ENCODE data around the gene CHID1. TPM values are rescaled to one million over a fixed set of nuclear protein-coding genes. Genes with fewer than 3 reads are reported as not detected.

CHID1 gene
- total RNA-seq, 1 donor from 2014 or later = 74.6 TPM

DNA sequence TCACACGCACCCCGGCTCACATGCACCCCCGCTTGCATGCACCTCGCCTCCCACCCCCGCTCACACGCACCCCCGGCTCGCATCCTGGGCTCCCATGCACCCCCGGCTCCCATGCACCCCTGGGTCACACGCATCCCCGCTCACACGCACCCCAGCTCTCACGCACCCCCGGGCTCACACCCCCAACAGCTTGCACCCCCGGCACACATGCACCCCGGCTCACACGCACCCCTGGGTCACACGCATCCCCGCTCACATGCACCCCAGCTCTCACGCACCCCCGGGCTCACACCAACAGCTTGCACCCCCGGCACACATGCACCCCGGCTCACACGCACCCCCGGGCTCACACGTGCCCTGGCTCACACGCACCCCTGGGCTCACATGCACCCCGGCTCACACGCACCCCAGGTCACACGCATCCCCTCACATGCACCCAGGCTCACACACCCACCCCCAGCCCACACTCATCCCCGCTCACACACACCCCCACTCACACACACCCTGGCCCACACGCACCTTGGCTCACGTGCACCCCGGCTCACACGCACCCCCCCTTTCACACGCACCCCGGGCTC is 51.8 kb downstream of the CHID1 start:
- H3K27ac Mint-ChIP-seq (ENCODE audit: unreplicated experiment) = no peak overlapping the region
- no peak for FAIRE-seq
- no peak for TF ChIP-seq CTCF (IDR thresholded peaks at IDR 0.05; ENCODE audit: insufficient read depth, low read depth, low read length)
- no peak for TF ChIP-seq EZH2 (IDR thresholded peaks at IDR 0.05; ENCODE audit: insufficient read depth, low read length)
- H3K4me1 ChIP-seq (ENCODE audit: insufficient read depth, low read length) = peaks cover 17% of the 10 kb centered on the region
- DNase-seq (ENCODE audit: low read depth) = no peak
- H3K9me3 Mint-ChIP-seq (ENCODE audit: unreplicated experiment) = no peaks in the 10 kb centered on the region
- H3K9ac ChIP-seq (ENCODE audit: low read length) = no peak overlapping the region
- H3K4me1 Mint-ChIP-seq (ENCODE audit: low read depth, unreplicated experiment) = peaks cover 3% of the 10 kb centered on the region
- no peaks in the 10 kb centered on the region for H3K9me3 ChIP-seq (ENCODE audit: insufficient read depth, low read depth, low read length)
- no peaks in the 10 kb centered on the region for H3K27me3 Mint-ChIP-seq (ENCODE audit: low read depth, unreplicated experiment)
- no peaks in the 10 kb centered on the region for H3K36me3 Mint-ChIP-seq (ENCODE audit: low read depth, unreplicated experiment)
- H3K27ac ChIP-seq (ENCODE audit: low read depth, low read length) = no peak overlapping the region
- no peak overlapping the region for H3K4me3 ChIP-seq (ENCODE audit: insufficient read depth, low read depth, low read length)
- no peak overlapping the region for H3K4me2 ChIP-seq (ENCODE audit: low read length)
- H3K27me3 ChIP-seq (ENCODE audit: insufficient read depth, low read length) = no peaks in the 10 kb centered on the region
- peaks cover 64% of the 10 kb centered on the region for H4K20me1 ChIP-seq (ENCODE audit: insufficient read depth, low read length)
- H3K79me2 ChIP-seq (ENCODE audit: insufficient read depth, low read length) = no peaks in the 10 kb centered on the region
- H2AFZ ChIP-seq (ENCODE audit: low read depth, low read length) = no peak overlapping the region
- H3K36me3 ChIP-seq (ENCODE audit: insufficient read depth, low read length) = no peaks in the 10 kb centered on the region
- no peak overlapping the region for H3K4me3 Mint-ChIP-seq (ENCODE audit: unreplicated experiment)

- H3K4me3 ChIP-seq (ENCODE audit: insufficient read depth, low read depth, low read length) = no peak overlapping the region
- H2AFZ ChIP-seq (ENCODE audit: low read depth, low read length) = no peak overlapping the region
- no peaks in the 10 kb centered on the region for H3K27me3 ChIP-seq (ENCODE audit: insufficient read depth, low read length)
- Mint-ChIP-seq H3K4me3 (ENCODE audit: unreplicated experiment) (no peak overlapping the region), H3K4me1 (ENCODE audit: low read depth, unreplicated experiment) (peaks cover 3% of the 10 kb centered on the region), H3K27me3 (ENCODE audit: low read depth, unreplicated experiment) (no peaks in the 10 kb centered on the region), H3K36me3 (ENCODE audit: low read depth, unreplicated experiment) (no peaks in the 10 kb centered on the region), H3K27ac (ENCODE audit: unreplicated experiment) (no peak overlapping the region), H3K9me3 (ENCODE audit: unreplicated experiment) (no peaks in the 10 kb centered on the region)
- H3K4me2 ChIP-seq (ENCODE audit: low read length) = no peak overlapping the region
- TF ChIP-seq CTCF (IDR thresholded peaks at IDR 0.05; ENCODE audit: insufficient read depth, low read depth, low read length) (no peak), EZH2 (IDR thresholded peaks at IDR 0.05; ENCODE audit: insufficient read depth, low read length) (no peak)
- H3K4me1 ChIP-seq (ENCODE audit: insufficient read depth, low read length) = peaks cover 17% of the 10 kb centered on the region
- FAIRE-seq (no peak), DNase-seq (ENCODE audit: low read depth) (no peak)
- H3K36me3 ChIP-seq (ENCODE audit: insufficient read depth, low read length) = no peaks in the 10 kb centered on the region
- no peak overlapping the region for H3K27ac ChIP-seq (ENCODE audit: low read depth, low read length)
- H3K9me3 ChIP-seq (ENCODE audit: insufficient read depth, low read depth, low read length) = no peaks in the 10 kb centered on the region
- no peak overlapping the region for H3K9ac ChIP-seq (ENCODE audit: low read length)
- H3K79me2 ChIP-seq (ENCODE audit: insufficient read depth, low read length) = no peaks in the 10 kb centered on the region
- H4K20me1 ChIP-seq (ENCODE audit: insufficient read depth, low read length) = peaks cover 71% of the 10 kb centered on the region
Measured at GRCh38 chr11:858053-858761, 52.4 kb downstream of the CHID1 start.

DNA sequence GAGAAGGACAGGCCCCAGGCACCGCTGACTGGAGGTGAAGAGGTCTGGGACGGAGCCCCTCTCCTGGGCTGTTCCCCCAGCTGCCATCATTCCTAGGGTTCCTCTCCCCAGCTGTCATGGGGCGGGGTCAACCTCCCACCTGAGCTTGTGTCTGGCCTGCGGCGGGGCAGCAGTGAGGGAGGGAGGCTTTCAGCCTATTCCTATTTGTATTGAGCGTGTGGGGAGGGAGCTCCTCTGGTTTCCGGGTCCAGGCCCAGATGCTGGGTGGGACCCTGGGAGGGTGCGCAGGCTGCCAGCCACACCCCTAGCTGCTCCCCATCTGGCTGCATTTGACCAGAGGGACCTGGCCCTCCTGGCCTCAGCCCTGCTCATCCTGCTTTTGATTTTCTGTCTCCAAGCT is 54.2 kb downstream of the CHID1 start:
- Mint-ChIP-seq H3K27me3 (ENCODE audit: low read depth, unreplicated experiment) (no peaks in the 10 kb centered on the region), H3K4me3 (ENCODE audit: unreplicated experiment) (no peak overlapping the region), H3K9me3 (ENCODE audit: unreplicated experiment) (no peaks in the 10 kb centered on the region), H3K36me3 (ENCODE audit: low read depth, unreplicated experiment) (peaks cover 2% of the 10 kb centered on the region), H3K4me1 (ENCODE audit: low read depth, unreplicated experiment) (peaks cover 3% of the 10 kb centered on the region), H3K27ac (ENCODE audit: unreplicated experiment) (no peak overlapping the region)
- Histone ChIP-seq H3K79me2 (ENCODE audit: insufficient read depth, low read length) (no peaks in the 10 kb centered on the region), H3K27me3 (ENCODE audit: insufficient read depth, low read length) (no peaks in the 10 kb centered on the region), H3K9ac (ENCODE audit: low read length) (no peak overlapping the region), H3K9me3 (ENCODE audit: insufficient read depth, low read depth, low read length) (no peaks in the 10 kb centered on the region), H3K4me1 (ENCODE audit: insufficient read depth, low read length) (peaks cover 8% of the 10 kb centered on the region), H4K20me1 (ENCODE audit: insufficient read depth, low read length) (peaks cover 82% of the 10 kb centered on the region), H2AFZ (ENCODE audit: low read depth, low read length) (no peak overlapping the region), H3K4me2 (ENCODE audit: low read length) (no peak overlapping the region), H3K36me3 (ENCODE audit: insufficient read depth, low read length) (no peaks in the 10 kb centered on the region), H3K4me3 (ENCODE audit: insufficient read depth, low read depth, low read length) (no peak overlapping the region), H3K27ac (ENCODE audit: low read depth, low read length) (no peak overlapping the region)
- DNase-seq (ENCODE audit: low read depth) (no peak), FAIRE-seq (no peak)
- no peak for TF ChIP-seq CTCF (IDR thresholded peaks at IDR 0.05; ENCODE audit: insufficient read depth, low read depth, low read length)
- no peak for TF ChIP-seq EZH2 (IDR thresholded peaks at IDR 0.05; ENCODE audit: insufficient read depth, low read length)

All from astrocyte (in vitro differentiated cells and primary cell).